ENCODE results near the gene SMC4.

DNA sequence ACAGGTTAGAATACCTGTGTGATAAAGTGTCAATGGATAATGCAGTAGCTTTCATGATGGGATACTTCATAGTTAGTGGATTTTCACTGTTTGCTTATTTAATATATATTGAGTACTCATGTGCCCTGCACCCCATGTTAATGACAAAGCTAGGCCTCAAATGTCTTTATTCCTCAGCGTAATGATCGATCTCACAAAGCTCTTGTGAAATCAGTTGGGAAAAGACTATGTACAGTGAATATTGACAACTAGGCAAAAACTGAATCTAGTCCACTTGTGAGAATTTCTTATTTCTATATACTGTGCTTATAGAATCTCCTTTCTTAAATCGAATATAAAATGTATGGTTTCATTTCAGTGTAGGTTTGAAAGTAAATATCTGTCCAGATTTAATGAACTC lies 17.9 kb downstream of the SMC4 start:
- TF ChIP-seq, protein P1, sequence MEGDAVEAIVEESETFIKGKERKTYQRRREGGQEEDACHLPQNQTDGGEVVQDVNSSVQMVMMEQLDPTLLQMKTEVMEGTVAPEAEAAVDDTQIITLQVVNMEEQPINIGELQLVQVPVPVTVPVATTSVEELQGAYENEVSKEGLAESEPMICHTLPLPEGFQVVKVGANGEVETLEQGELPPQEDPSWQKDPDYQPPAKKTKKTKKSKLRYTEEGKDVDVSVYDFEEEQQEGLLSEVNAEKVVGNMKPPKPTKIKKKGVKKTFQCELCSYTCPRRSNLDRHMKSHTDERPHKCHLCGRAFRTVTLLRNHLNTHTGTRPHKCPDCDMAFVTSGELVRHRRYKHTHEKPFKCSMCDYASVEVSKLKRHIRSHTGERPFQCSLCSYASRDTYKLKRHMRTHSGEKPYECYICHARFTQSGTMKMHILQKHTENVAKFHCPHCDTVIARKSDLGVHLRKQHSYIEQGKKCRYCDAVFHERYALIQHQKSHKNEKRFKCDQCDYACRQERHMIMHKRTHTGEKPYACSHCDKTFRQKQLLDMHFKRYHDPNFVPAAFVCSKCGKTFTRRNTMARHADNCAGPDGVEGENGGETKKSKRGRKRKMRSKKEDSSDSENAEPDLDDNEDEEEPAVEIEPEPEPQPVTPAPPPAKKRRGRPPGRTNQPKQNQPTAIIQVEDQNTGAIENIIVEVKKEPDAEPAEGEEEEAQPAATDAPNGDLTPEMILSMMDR (IDR thresholded peaks at IDR 0.05; ENCODE audit: low read depth, low read length), result no peak
- no peak for TF ChIP-seq POLR2A (IDR thresholded peaks at IDR 0.05; ENCODE audit: extremely low read depth, insufficient read length)

Measured in NB4 (cell line).